Colonic mucosa (tissue), 4 donors: Measurements from ENCODE around the gene RASGRF1. TPM values are rescaled to one million over a fixed set of nuclear protein-coding genes. Genes with fewer than 3 reads are reported as not detected.

Experiments
- DNase-seq: peaks from one replicate; pipeline ENCODE4 v3.0.0-alpha.2; 2020
- H3K27ac ChIP-seq: fragments of 200-600 bp; one replicate; pipeline ENCODE4 v1.8.0; 2021
- H3K27me3 ChIP-seq: fragments of 200-600 bp; one replicate; pipeline ENCODE4 v1.8.0; 2021
- H3K36me3 ChIP-seq: fragments of 200-600 bp; one replicate; pipeline ENCODE4 v1.8.0; 2021
- H3K4me1 ChIP-seq: fragments of 200-600 bp; one replicate; pipeline ENCODE4 v1.8.0; 2021; ENCODE audit warnings: mild to moderate bottlenecking
- H3K4me3 ChIP-seq: fragments of 200-600 bp; one replicate; pipeline ENCODE4 v1.8.0; 2021
- H3K9ac ChIP-seq, 2 donors: one replicate each; pipeline ENCODE4 v1.7.0; 2013; ENCODE audit warnings: control low read depth in 2 of 2, low read depth in 2 of 2, low read length in 2 of 2
- H3K9me3 ChIP-seq: fragments of 200-600 bp; one replicate; pipeline ENCODE4 v1.8.0; 2021
- CTCF ChIP-seq: fragments of 200-600 bp; IDR thresholded peaks from one replicate; pipeline ENCODE4 v1.8.0; 2022; ENCODE audit warnings: antibody characterized with exemption, mild to moderate bottlenecking
- intact Hi-C: fragments of 100-400 bp; cut with DNase I; formaldehyde crosslinking; loops from one replicate; pipeline ENCODE4 v1.14.1; 2022
- total RNA-seq, 2 donors: library from RNA; stranded (reverse); fragmentation: NEBNext Ultra II Directional in 1 of 2; extraction: Animal tissue kit (Norgen Biotek cat#: 25700) in 1 of 2; gene quantifications; one replicate each; pipeline ENCODE4 v1.2.1, GENCODE V29; 2021
- donor health status: healthy.
- donor health status: DM: no; HTN: no; CAD: no.
- donor health status: DM: no; HTN: no; CAD: no.

Gene RASGRF1
- total RNA-seq, 2 donors from 2014 or later, result 0.15 to 0.56 TPM

DNA sequence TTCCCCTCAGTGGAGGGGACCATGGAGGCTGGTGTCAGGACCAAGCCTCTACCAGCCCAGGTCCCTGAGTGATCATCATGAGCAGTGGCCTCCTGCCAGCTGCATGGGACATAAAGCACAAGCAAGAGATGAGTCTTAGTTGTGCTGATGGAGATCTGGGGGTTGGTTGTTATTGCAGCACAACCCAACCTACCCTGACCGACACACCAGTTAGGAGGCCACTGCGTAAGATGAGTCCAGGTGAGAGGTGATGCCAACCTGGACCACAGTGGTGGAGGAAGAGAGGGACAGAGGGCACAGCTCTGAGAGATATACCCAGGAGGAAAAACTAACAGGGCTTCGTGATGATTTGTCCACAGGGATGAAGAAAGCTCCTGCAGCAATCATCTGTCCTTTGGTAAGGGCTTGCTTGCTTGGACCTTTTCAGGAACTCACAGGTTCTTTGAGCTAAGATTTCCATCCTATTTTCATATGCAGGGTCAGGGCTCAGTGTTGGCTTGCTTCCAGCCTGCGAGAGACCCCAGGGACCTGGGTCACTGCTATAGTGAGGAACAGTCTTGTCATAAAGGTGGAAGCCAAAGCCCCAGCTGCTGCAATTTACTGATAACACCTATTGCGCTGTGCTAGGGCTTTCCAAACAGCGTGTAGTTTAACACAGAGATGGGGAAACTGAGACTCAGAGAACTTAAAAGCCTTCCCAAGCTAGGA lies 8.1 kb downstream of the RASGRF1 start:
- intact Hi-C loops, result no loop called here
- no peaks in the 10 kb centered on the region for H3K9me3 ChIP-seq
- no peaks in the 10 kb centered on the region for H3K4me1 ChIP-seq
- DNase-seq, result no peak
- TF ChIP-seq CTCF, result no peak
- no peak overlapping the region for H3K27ac ChIP-seq
- H3K36me3 ChIP-seq, result no peaks in the 10 kb centered on the region
- no peaks in the 10 kb centered on the region for H3K27me3 ChIP-seq
- no peak overlapping the region for H3K9ac ChIP-seq
- H3K4me3 ChIP-seq, result no peak overlapping the region

- Histone ChIP-seq H3K4me1 (no peaks in the 10 kb centered on the region), H3K27ac (no peak overlapping the region), H3K27me3 (no peaks in the 10 kb centered on the region), H3K36me3 (no peaks in the 10 kb centered on the region), H3K4me3 (no peak overlapping the region), H3K9me3 (no peaks in the 10 kb centered on the region), H3K9ac (no peak overlapping the region)
- DNase-seq, result no peak
- intact Hi-C loops, result no loop called here
- no peak for TF ChIP-seq CTCF
These were observed 11.7 kb downstream of the RASGRF1 start for GRCh38 chr15:79078763-79079410.

DNA sequence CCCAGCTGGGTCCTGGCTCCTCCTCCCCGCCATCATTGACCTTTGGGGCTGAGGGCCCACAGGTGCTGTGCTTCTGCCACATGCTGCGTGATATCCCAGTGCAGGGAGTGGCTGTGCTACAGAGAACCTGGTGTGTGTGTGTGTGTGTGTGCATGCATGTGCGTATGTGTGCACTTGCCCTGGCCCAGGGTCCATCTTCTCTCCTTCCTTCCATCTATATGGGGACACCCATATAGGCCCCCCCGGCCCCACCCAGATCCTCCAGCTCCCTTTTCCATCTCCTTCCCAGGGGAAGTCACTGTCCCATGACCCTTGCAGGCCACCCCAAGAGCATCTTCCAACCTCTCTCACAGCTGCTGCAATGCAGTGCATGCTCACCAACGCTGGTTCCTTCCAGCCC lies 12.6 kb downstream of the RASGRF1 start:
- intact Hi-C loops, result no loop called here

GRCh38 chr15:79076661-79077060 lies 13.9 kb downstream of the RASGRF1 start:
- no peaks in the 10 kb centered on the region for H3K4me1 ChIP-seq
- TF ChIP-seq CTCF, result no peak
- intact Hi-C loops, result no loop called here
- H3K36me3 ChIP-seq, result no peaks in the 10 kb centered on the region
- H3K4me3 ChIP-seq, result no peak overlapping the region
- DNase-seq, result no peak
- H3K9me3 ChIP-seq, result no peaks in the 10 kb centered on the region
- H3K27ac ChIP-seq, result no peak overlapping the region
- H3K9ac ChIP-seq, result no peak overlapping the region
- no peaks in the 10 kb centered on the region for H3K27me3 ChIP-seq

More for the DNA sequence above, 12.6 kb downstream of the RASGRF1 start:
- no peaks in the 10 kb centered on the region for H3K4me1 ChIP-seq
- no peaks in the 10 kb centered on the region for H3K9me3 ChIP-seq
- DNase-seq, result no peak
- no peaks in the 10 kb centered on the region for H3K36me3 ChIP-seq
- H3K4me3 ChIP-seq, result no peak overlapping the region
- H3K27me3 ChIP-seq, result no peaks in the 10 kb centered on the region
- H3K27ac ChIP-seq, result no peak overlapping the region
- H3K9ac ChIP-seq, result no peak overlapping the region
- TF ChIP-seq CTCF, result no peak

DNA sequence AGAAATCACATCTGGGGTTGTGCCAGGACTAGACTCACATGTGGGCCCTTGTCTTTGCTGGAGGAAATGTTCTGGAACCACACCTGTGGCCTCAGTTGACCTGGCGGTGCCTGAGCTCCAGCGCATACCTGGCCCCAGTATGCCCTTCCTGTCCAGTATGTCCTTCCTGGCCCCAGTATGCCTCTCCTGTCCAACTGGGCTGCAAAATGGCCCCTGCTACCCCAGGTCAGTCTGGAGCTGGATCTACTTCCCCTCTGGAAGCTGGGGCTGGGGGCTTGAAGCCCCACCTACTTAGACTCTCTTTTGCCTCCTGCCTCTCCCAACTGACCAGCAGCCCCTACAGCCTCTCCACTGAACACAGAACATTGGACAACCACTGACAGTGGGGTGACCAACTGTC lies 15.3 kb downstream of the RASGRF1 start:
- H3K27me3 ChIP-seq, result no peaks in the 10 kb centered on the region
- H3K9me3 ChIP-seq, result no peaks in the 10 kb centered on the region
- H3K4me3 ChIP-seq, result no peak overlapping the region
- intact Hi-C loops, result no loop called here
- TF ChIP-seq CTCF, result no peak
- H3K36me3 ChIP-seq, result no peaks in the 10 kb centered on the region
- H3K4me1 ChIP-seq, result no peaks in the 10 kb centered on the region
- no peak overlapping the region for H3K9ac ChIP-seq
- no peak for DNase-seq
- H3K27ac ChIP-seq, result no peak overlapping the region
